Activated CD8-positive, alpha-beta memory T cell treated with anti-CD3 and anti-CD28 coated beads, Interleukin-2, amount 50 U/mL, for 1 hour (primary cell): ENCODE data around the gene PATE4.

Source experiments
- DNase-seq: peaks from one replicate; pipeline ENCODE4 v3.0.0-alpha.2; 2020; ENCODE audit errors: extremely low read depth

PATE4 gene

GRCh38 chr11:125887373-125888324 lies 54.5 kb downstream of the PATE4 start, which contains the start of gene HYLS1:
TSS of gene HYLS1 (plus strand) at chr11:125887668. CDS start at chr11:125899369, 11,701 bp downstream.
- peak; percentile 76 for DNase-seq
